ENCODE data around the gene ADCY1. TPM values are rescaled to one million over a fixed set of nuclear protein-coding genes. Genes with fewer than 3 reads are reported as not detected.

ADCY1 gene
- total and polyA plus RNA-seq, 2 donors, result 1.2 to 3.7 TPM

- Histone ChIP-seq H3K4me3 (ENCODE audit: low read depth, low read length) (no peak overlapping the region), H3K36me3 (ENCODE audit: insufficient read depth) (no peaks in the 10 kb centered on the region), H3K4me1 (ENCODE audit: insufficient read depth) (no peaks in the 10 kb centered on the region), H3K27ac (ENCODE audit: low read depth) (no peak overlapping the region)
- 75% methylated on average over 13 of the region's 13 CpGs for WGBS
- no peak for DNase-seq (ENCODE audit: extremely low spot score)
These were observed 76.5 kb downstream of the ADCY1 start for GRCh38 chr7:45650404-45651394.

- Histone ChIP-seq H3K4me1 (ENCODE audit: insufficient read depth) (no peaks in the 10 kb centered on the region), H3K36me3 (ENCODE audit: insufficient read depth) (no peaks in the 10 kb centered on the region), H3K27ac (ENCODE audit: low read depth) (no peak overlapping the region), H3K4me3 (ENCODE audit: low read depth, low read length) (no peak overlapping the region)
- WGBS, result 88% methylated on average over 6 of the region's 6 CpGs
- no peak for DNase-seq (ENCODE audit: extremely low spot score)
These were observed 77.4 kb downstream of the ADCY1 start for GRCh38 chr7:45651540-45651939.

DNA sequence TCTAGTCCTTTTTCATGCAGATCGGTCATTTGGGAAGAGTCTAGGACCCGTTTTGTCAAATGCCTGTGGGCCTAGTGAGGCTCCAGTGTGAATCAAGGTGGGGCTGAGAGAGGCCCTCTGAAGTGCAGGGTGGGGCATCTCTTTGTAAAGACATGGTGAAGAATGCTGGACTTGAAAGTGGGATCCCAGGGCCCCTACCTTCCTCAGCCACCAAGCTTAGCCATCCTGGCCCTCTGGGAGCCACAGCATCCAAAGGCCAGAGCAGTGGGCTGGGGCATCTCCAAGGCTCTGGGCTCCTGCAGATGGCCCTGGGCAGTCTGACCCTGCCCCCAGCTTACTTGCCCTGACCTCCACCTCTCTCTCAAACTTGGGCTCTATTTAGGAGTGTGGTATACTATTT is 78.5 kb downstream of the ADCY1 start:
- H3K36me3 ChIP-seq (ENCODE audit: insufficient read depth), result no peaks in the 10 kb centered on the region
- H3K27ac ChIP-seq (ENCODE audit: low read depth), result no peak overlapping the region
- WGBS, result 88% methylated on average over 2 of the region's 2 CpGs
- DNase-seq (ENCODE audit: extremely low spot score), result no peak
- no peaks in the 10 kb centered on the region for H3K4me1 ChIP-seq (ENCODE audit: insufficient read depth)
- H3K4me3 ChIP-seq (ENCODE audit: low read depth, low read length), result no peak overlapping the region

DNA sequence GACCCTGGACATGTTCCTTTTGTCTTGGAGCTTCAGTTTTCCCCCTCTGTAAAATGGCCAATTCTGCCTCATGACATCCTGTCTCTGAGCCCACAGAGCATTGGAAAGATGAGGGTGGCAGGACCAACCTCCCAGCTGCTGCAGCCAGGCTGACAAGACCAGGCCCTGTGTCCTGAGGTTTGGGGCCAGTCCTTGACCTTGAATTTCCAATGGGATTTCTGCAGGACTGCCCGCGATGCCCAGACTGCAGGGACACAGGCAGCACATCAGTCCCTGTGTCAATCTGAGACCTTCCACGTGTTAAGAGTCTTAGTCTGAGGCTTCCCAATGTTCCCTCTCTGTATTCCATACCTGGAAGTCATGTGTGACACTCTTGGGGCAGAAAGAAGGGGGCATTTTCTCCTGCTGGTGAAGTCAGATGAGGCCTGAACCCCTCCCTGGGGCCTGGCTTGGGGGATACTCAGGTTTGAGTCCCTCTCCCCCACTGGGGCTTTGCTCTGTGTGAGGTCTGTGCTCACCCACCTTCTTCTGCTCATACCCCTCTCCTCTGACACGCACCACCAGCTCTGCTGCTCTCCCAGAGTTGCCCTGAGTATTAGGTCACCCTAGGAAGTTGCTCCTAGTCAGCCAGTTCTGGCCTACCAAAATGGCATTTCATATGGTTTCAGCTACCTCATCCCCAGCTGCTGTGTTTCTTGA is 79.2 kb downstream of the ADCY1 start:
- Histone ChIP-seq H3K36me3 (ENCODE audit: insufficient read depth) (no peaks in the 10 kb centered on the region), H3K4me3 (ENCODE audit: low read depth, low read length) (no peak overlapping the region), H3K27ac (ENCODE audit: low read depth) (no peak overlapping the region), H3K4me1 (ENCODE audit: insufficient read depth) (no peaks in the 10 kb centered on the region)
- no peak for DNase-seq (ENCODE audit: extremely low spot score)
- 72% methylated on average over 4 of the region's 4 CpGs for WGBS

DNA sequence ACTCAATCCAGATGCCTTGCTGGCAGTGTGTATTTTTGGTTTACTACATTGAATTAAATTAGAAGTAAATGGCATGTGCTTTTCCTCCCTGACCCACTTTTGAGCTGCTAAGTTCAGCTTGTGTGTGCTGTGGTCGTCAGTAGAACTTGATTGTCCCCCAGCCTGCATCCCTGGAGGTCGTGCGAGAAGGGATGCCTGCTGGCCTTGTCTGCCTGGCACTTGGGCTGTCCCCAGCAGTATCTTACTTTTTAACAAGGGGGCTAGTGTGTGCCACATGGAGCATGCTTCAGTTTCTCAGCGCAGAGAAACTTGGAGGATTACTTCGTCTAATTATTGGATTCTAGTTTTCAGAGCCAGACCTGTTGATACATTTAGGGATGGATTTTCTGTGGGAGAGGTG is 80.2 kb downstream of the ADCY1 start:
- H3K27ac ChIP-seq (ENCODE audit: low read depth), result no peak overlapping the region
- no peaks in the 10 kb centered on the region for H3K36me3 ChIP-seq (ENCODE audit: insufficient read depth)
- 88% methylated on average over 5 of the region's 5 CpGs for WGBS
- DNase-seq (ENCODE audit: extremely low spot score), result no peak
- H3K4me3 ChIP-seq (ENCODE audit: low read depth, low read length), result no peak overlapping the region
- no peaks in the 10 kb centered on the region for H3K4me1 ChIP-seq (ENCODE audit: insufficient read depth)

- Histone ChIP-seq H3K27ac (ENCODE audit: low read depth) (no peak overlapping the region), H3K36me3 (ENCODE audit: insufficient read depth) (no peaks in the 10 kb centered on the region), H3K4me1 (ENCODE audit: insufficient read depth) (no peaks in the 10 kb centered on the region), H3K4me3 (ENCODE audit: low read depth, low read length) (no peak overlapping the region)
- WGBS, result 93% methylated on average over 10 of the region's 10 CpGs
- DNase-seq (ENCODE audit: extremely low spot score), result no peak
These were observed 81.4 kb downstream of the ADCY1 start for GRCh38 chr7:45655539-45655938.

DNA sequence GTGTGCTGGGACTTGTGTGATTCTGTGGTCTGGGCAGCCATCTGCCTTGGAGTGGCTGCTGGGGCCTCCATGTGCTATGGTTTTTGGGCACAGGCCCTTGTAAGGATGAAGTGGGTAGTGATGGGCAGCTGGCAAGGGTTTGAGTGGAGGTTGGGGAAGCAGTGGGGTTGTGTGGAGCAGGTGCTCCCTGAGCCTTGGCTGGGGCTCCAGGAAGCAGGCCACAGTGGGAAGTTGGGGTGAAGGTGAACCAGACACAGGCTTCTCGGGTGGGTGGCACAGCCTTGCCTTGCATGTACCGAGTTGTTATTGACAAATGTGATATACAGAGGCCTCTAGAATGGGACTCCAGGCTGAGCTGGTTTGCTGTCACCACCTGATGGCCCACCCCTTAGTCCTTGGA is 82.3 kb downstream of the ADCY1 start:
- H3K27ac ChIP-seq (ENCODE audit: low read depth), result no peak overlapping the region
- H3K4me1 ChIP-seq (ENCODE audit: insufficient read depth), result no peaks in the 10 kb centered on the region
- 88% methylated on average over 2 of the region's 2 CpGs for WGBS
- H3K36me3 ChIP-seq (ENCODE audit: insufficient read depth), result no peaks in the 10 kb centered on the region
- no peak overlapping the region for H3K4me3 ChIP-seq (ENCODE audit: low read depth, low read length)
- DNase-seq (ENCODE audit: extremely low spot score), result no peak

DNA sequence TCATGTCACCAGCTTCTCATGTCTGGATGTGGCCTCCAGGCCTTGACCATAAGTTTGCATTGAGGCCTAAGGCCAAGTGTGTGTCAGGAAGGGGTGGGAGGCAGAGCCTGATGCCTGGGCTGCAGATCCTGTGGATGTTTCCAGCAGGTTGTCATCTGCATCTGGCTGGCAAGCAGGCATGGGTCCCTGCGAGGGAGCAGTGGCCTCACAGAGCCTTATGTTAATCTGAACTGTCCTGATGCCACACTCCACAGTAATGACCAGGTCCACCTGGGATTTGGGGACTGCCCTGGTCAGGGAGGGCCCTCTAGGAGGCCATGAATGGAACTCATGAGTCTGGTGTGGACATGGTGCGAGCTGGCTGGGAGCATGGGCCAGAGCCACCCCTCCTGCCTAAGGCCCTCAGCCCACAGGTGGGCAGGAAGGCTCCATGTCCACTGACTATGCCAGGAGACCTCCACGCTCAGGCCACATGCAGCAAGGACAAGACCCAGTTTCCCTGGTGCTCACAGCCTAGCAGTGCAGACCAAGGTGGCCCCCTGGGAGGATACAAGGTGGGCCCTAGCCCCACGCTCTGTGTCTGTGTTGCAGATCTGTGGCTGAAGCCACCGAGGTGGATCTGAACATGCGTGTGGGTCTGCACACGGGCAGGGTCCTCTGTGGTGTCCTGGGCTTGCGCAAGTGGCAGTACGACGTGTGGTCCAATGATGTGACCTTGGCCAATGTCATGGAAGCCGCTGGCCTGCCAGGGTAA is 83.1 kb downstream of the ADCY1 start:
- DNase-seq (ENCODE audit: extremely low spot score), result no peak
- Histone ChIP-seq H3K4me1 (ENCODE audit: insufficient read depth) (no peaks in the 10 kb centered on the region), H3K36me3 (ENCODE audit: insufficient read depth) (no peaks in the 10 kb centered on the region), H3K4me3 (ENCODE audit: low read depth, low read length) (no peak overlapping the region), H3K27ac (ENCODE audit: low read depth) (no peak overlapping the region)
- 95% methylated on average over 11 of the region's 11 CpGs for WGBS

DNA sequence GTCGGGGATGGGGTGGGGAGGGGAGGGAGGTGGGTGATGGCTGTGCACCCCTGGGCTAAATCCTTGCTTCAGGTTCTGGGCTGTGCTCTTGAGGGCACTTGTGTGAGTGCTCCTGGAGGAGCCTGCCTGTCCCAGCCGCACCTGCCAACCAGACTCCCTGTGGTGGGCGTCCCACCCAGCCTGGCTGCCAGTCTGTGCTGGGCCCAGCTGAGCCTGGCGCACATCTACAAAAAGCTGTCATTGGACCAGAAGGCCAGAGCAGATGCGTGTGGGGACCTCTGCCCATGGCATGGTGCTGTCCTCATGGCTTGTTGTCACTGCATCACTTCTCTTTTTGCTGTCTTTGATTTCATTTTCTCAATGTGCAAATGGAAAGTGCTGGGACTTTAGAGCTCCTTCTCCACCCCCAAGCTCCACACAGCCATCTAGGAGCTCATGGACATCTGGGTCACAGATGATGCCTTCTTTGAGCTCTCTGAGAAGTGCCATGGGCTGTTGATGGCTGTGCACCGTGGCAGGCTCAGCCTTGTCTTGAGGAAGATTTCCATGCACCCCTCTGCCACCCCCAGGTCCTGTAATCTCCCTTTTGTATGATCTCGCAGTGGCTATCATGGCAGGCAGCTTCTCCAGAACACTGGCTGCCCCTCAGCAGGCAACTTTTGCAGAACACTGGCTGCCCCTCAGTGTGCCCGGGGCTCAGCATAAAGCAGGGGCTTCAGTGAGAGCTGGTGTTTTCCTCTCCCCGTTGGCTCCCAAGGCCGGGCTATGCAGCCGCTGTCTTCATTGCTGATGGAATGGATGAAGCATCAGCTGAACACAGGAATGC is 83.9 kb downstream of the ADCY1 start:
- DNase-seq (ENCODE audit: extremely low spot score), result no peak
- Histone ChIP-seq H3K4me1 (ENCODE audit: insufficient read depth) (no peaks in the 10 kb centered on the region), H3K4me3 (ENCODE audit: low read depth, low read length) (no peak overlapping the region), H3K36me3 (ENCODE audit: insufficient read depth) (no peaks in the 10 kb centered on the region), H3K27ac (ENCODE audit: low read depth) (no peak overlapping the region)
- 89% methylated on average over 11 of the region's 11 CpGs for WGBS

GRCh38 chr7:45658716-45659495 is 84.7 kb downstream of the ADCY1 start:
- Histone ChIP-seq H3K4me3 (ENCODE audit: low read depth, low read length) (no peak overlapping the region), H3K4me1 (ENCODE audit: insufficient read depth) (no peaks in the 10 kb centered on the region), H3K36me3 (ENCODE audit: insufficient read depth) (no peaks in the 10 kb centered on the region), H3K27ac (ENCODE audit: low read depth) (no peak overlapping the region)
- DNase-seq (ENCODE audit: extremely low spot score), result no peak
- WGBS, result 84% methylated on average over 16 of the region's 16 CpGs

GRCh38 chr7:45659496-45660139 is 85.5 kb downstream of the ADCY1 start:
- no peak overlapping the region for H3K27ac ChIP-seq (ENCODE audit: low read depth)
- no peaks in the 10 kb centered on the region for H3K36me3 ChIP-seq (ENCODE audit: insufficient read depth)
- DNase-seq (ENCODE audit: extremely low spot score), result no peak
- no peaks in the 10 kb centered on the region for H3K4me1 ChIP-seq (ENCODE audit: insufficient read depth)
- no peak overlapping the region for H3K4me3 ChIP-seq (ENCODE audit: low read depth, low read length)
- WGBS, result 88% methylated on average over 10 of the region's 10 CpGs
